ENCODE results near the gene EFL1.

The EFL1 gene

GRCh38 chr15:82122746-82123400 is 139.7 kb downstream of the EFL1 start:
- peak; percentile 89 for DNase-seq (ENCODE audit: low read depth)

GRCh38 chr15:82118040-82118439 is 144.5 kb downstream of the EFL1 start:
- no peak for DNase-seq (ENCODE audit: low read depth)

- no peak for DNase-seq (ENCODE audit: low read depth)
These were observed 145.2 kb downstream of the EFL1 start for GRCh38 chr15:82117296-82117695.

- DNase-seq (ENCODE audit: low read depth), result no peak
These were observed 147.9 kb downstream of the EFL1 start for GRCh38 chr15:82114660-82115059.

- no peak for DNase-seq (ENCODE audit: low read depth)
These were observed 149.3 kb downstream of the EFL1 start for GRCh38 chr15:82113106-82113715.

GRCh38 chr15:82111918-82112317 is 150.6 kb downstream of the EFL1 start:
- DNase-seq (ENCODE audit: low read depth), result no peak

GRCh38 chr15:82110144-82110543 is 152.4 kb downstream of the EFL1 start:
- no peak for DNase-seq (ENCODE audit: low read depth)

GRCh38 chr15:82108489-82109078 is 153.9 kb downstream of the EFL1 start:
- DNase-seq (ENCODE audit: low read depth), result no peak

GRCh38 chr15:82106679-82107078 is 155.9 kb downstream of the EFL1 start:
- DNase-seq (ENCODE audit: low read depth), result no peak

- no peak for DNase-seq (ENCODE audit: low read depth)
These were observed 156.9 kb downstream of the EFL1 start for GRCh38 chr15:82105451-82106215.

- no peak for DNase-seq (ENCODE audit: low read depth)
These were observed 159.1 kb downstream of the EFL1 start for GRCh38 chr15:82103468-82103867.

GRCh38 chr15:82100111-82100929 is 162.2 kb downstream of the EFL1 start:
- DNase-seq (ENCODE audit: low read depth), result no peak

GRCh38 chr15:82098674-82099073 is 163.9 kb downstream of the EFL1 start:
- DNase-seq (ENCODE audit: low read depth), result no peak

- DNase-seq (ENCODE audit: low read depth), result no peak
These were observed 166.7 kb downstream of the EFL1 start for GRCh38 chr15:82095803-82096202.

- DNase-seq (ENCODE audit: low read depth), result peak; percentile 79
These were observed 168.7 kb downstream of the EFL1 start for GRCh38 chr15:82093774-82094211.

- no peak for DNase-seq (ENCODE audit: low read depth)
These were observed 169.2 kb downstream of the EFL1 start for GRCh38 chr15:82093325-82093724.

GRCh38 chr15:82091636-82092140 is 170.8 kb downstream of the EFL1 start:
- DNase-seq (ENCODE audit: low read depth), result no peak

GRCh38 chr15:82086243-82086995 is 176.1 kb downstream of the EFL1 start:
- DNase-seq (ENCODE audit: low read depth), result no peak

GRCh38 chr15:82081914-82082762 is 180.4 kb downstream of the EFL1 start:
- DNase-seq (ENCODE audit: low read depth), result peak; percentile 41

- no peak for DNase-seq (ENCODE audit: low read depth)
These were observed 181.8 kb downstream of the EFL1 start for GRCh38 chr15:82080774-82081173.
